ENCODE results near the gene EFNA2.

Gene EFNA2

DNA sequence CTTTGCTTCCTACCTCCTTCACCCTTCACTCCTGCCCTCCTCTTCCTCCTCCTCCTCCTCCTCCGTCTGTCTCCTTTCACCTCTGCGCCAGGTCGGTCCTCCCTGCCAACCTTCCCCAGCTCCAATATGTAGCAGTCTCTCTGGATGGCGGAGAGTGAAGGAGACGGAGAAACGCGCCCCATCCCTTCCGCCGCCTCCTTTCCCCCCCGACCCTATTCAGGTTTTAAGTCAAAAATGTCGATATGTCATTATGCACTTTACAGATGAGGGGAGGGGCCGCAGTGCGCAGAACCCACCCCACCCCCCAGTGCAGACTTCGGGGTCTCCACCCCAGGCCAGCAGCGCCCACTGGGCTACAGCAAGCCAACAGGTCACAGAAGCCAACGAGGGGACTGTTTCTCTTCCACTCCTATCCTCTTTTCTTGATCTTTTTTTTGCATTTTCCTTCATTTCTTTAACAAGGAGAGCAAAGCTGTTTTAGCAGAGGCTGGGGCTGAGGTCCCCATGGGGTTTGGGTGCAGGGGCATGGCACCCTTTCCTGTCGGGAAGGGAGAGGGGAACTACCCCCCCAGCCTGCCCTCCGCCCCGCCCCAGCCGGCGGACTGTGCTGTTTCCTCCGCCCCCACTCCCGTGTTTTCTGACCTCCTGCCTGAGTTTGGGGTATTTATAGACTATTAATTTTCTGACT lies 28.1 kb upstream of the EFNA2 start:
- no peak for DNase-seq (ENCODE audit: extremely low spot score)
- ChIA-PET POLR2A (interaction anchor here (2.8 to 3.5 kb wide), 1 partner anchor 12 kb away, joined by 15 to 18 read pairs; the partner anchor contains the start of gene CIRBP), CTCF (interaction anchor here (1.4 to 18.0 kb wide), 2 partner anchors 9 to 15 kb away, joined by 4 to 491 read pairs; partner anchors contain the start of genes ATP5F1D and CBARP)
- TF ChIP-seq, protein P1, sequence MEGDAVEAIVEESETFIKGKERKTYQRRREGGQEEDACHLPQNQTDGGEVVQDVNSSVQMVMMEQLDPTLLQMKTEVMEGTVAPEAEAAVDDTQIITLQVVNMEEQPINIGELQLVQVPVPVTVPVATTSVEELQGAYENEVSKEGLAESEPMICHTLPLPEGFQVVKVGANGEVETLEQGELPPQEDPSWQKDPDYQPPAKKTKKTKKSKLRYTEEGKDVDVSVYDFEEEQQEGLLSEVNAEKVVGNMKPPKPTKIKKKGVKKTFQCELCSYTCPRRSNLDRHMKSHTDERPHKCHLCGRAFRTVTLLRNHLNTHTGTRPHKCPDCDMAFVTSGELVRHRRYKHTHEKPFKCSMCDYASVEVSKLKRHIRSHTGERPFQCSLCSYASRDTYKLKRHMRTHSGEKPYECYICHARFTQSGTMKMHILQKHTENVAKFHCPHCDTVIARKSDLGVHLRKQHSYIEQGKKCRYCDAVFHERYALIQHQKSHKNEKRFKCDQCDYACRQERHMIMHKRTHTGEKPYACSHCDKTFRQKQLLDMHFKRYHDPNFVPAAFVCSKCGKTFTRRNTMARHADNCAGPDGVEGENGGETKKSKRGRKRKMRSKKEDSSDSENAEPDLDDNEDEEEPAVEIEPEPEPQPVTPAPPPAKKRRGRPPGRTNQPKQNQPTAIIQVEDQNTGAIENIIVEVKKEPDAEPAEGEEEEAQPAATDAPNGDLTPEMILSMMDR (IDR thresholded peaks at IDR 0.05; ENCODE audit: control extremely low read depth, extremely low read depth, low read depth, missing control alignments), result no peak

DNA sequence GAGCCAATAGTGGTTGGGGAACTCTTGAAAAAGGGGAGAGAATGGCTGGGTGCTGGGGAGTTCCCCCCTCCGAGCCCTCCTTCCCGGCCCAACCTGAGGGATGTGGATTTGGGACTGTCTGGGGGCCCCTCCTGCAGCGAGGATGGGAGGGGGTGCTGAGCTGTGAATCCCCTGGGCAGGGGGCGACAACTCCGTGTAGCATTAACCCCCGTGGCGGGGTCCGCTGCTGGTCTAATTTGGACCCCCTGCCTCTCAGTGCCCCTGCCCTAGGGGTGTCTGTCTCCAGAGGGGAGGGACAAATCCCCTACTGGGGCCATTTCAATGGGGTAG lies 27.5 kb upstream of the EFNA2 start:
- DNase-seq (ENCODE audit: extremely low spot score), result no peak
- ChIA-PET CTCF (interaction anchor here (1.4 to 18.0 kb wide), 2 partner anchors 8 to 15 kb away, joined by 4 to 491 read pairs; partner anchors contain the start of genes ATP5F1D and CBARP), POLR2A (interaction anchor here (3.5 kb wide), 1 partner anchor 11 kb away, joined by 15 read pairs; the partner anchor contains the start of gene CIRBP)
- TF ChIP-seq, protein P1 (IDR thresholded peaks at IDR 0.05; ENCODE audit: control extremely low read depth, extremely low read depth, low read depth, missing control alignments), result no peak

DNA sequence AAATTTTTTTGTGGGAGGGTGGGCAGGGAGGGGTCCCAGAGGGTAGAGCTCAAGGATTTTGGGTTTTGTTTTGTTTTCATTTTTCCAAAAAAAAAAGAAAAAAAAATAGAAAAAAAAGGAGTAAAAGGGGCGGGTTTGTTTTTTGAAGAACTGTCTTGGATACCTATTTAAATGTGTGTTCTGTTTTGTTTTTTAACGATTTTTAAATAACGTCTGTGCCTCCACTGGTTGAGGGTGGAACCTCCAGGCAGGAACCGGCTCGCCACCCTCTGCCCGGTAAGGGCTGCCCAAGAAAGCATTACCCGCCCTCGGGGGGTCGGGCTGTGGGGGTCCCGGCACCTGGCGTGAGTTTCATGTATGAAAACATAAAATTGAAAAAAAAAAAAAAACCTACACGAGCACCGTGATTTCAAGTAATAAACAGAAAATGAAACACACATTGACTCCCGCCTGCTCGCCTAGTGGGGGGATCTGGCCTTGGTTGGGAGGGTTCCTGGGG lies 26.9 kb upstream of the EFNA2 start:
- DNase-seq (ENCODE audit: extremely low spot score), result no peak
- CTCF ChIA-PET, result interaction anchor here (1.4 to 18.0 kb wide), 2 partner anchors 8 to 16 kb away, joined by 4 to 491 read pairs; partner anchors contain the start of genes ATP5F1D and CBARP
- TF ChIP-seq, protein P1 (IDR thresholded peaks at IDR 0.05; ENCODE audit: control extremely low read depth, extremely low read depth, low read depth, missing control alignments), result no peak
- POLR2A ChIA-PET, result interaction anchor here (3.5 kb wide), 1 partner anchor 10 kb away, joined by 15 read pairs; the partner anchor contains the start of gene CIRBP

DNA sequence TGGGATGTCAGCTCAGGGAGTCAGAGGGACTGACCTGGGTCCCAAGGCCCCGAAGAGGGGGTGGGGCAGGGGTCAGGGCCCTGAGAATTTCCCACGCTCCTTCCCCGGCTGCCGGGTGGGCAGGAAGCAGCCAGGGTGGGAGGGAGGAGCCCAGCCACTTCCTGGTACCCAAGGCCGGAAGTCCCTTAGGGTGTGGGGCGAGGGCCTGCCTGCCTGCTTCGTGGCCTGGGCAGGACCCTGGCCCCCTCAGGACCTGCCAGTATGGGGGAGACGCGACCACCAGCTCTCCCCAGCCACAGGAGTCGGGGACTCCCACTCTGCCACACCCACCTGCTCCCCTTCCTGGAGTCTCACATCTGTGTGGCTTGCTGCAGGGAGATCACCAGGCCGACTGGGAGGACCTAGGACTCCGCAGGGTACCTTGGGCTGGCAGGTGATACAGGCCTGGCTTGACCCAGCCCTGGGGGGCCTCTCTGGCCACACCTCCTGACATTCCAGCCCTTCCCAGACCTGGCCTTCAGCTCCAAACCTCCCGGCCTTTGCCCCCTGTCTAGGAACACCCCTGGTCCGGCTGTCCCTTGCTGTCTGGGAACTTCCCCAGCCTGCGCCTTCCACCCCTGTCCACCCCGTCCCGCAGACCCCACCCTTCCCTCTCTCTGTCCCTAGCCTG lies 26.3 kb upstream of the EFNA2 start:
- ChIA-PET POLR2A (interaction anchor here (3.5 kb wide), 1 partner anchor 10 kb away, joined by 15 read pairs; the partner anchor contains the start of gene CIRBP), CTCF (interaction anchor here (18.0 kb wide), 1 partner anchor 17 kb away, joined by 491 read pairs; the partner anchor contains the start of genes ATP5F1D and CBARP)
- TF ChIP-seq, protein P1 (IDR thresholded peaks at IDR 0.05; ENCODE audit: control extremely low read depth, extremely low read depth, low read depth, missing control alignments), result no peak
- DNase-seq (ENCODE audit: extremely low spot score), result peak; percentile 68

DNA sequence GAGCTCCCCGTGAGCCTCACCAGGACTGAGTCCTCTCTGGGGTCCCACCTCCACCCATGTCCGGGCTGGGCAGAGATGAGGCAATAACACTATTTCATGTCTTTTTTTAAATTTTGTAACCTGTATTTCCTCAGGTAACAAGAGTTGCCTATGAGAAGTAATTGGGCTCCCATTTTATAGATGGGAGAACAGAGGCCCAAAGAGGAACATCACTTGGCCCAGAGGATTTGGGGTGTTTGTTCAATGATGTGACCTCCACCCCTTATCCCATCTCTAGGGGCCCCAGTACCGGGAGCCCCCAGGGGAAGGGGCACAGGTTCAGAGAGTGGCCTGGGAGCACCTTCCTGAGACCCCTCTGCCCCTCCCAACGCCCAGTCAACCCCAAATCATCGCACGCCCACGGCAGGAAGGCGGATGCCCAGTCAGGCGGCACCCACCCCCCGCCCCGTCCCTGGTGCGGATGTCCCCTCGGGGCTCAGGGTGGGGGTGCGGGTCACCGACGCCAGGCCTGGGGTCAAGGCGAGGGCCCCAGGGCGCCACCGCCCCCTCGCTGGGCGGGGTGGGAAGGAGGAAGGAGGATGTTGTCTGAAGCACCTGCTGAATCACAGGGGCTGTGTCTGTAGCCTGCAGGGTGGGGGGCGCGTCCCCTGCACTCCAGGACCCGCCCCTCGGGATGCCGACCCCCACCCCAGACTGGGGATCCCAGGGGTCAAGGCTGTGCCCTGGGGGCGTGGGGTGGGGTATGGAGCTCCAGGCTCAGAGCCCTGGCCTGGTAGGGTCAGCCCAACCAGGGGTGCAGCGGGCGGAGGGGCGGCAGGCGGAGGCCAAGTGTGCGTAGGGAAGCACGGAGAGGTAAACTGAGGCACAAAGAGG lies 25.6 kb upstream of the EFNA2 start:
- no peak for DNase-seq (ENCODE audit: extremely low spot score)
- CTCF ChIA-PET, result interaction anchor here (18.0 kb wide), 1 partner anchor 17 kb away, joined by 491 read pairs; the partner anchor contains the start of genes ATP5F1D and CBARP
- TF ChIP-seq, protein P1 (IDR thresholded peaks at IDR 0.05; ENCODE audit: control extremely low read depth, extremely low read depth, low read depth, missing control alignments), result no peak
- POLR2A ChIA-PET, result interaction anchor here (3.5 kb wide), 1 partner anchor 9 kb away, joined by 15 read pairs; the partner anchor contains the start of gene CIRBP

Data from GM10248 (cell line).